ENCODE data around the gene SNX15.

The SNX15 gene

GRCh38 chr11:65086809-65087208 lies 59.6 kb downstream of the SNX15 start:
- no peak for DNase-seq

GRCh38 chr11:65087216-65087615 lies 60.0 kb downstream of the SNX15 start:
- no peak for DNase-seq

- DNase-seq: no peak
Measured at GRCh38 chr11:65087827-65088226, 60.6 kb downstream of the SNX15 start.

- DNase-seq: no peak
Measured at GRCh38 chr11:65089621-65090020, 62.4 kb downstream of the SNX15 start.
